ENCODE results near the gene SMAD6.
"Not testable (repeated sequence)": the region's sequence is repeated elsewhere in the genome, so short reads cannot be mapped to it uniquely, and the experiment has no call there.

SMAD6 gene

GRCh38 chr15:66743703-66744536, 41.9 kb downstream of the SMAD6 start:
- no peak for DNase-seq

- no peak for DNase-seq
These were observed 42.7 kb downstream of the SMAD6 start for GRCh38 chr15:66744610-66745279.

GRCh38 chr15:66745530-66746230, 43.6 kb downstream of the SMAD6 start:
- DNase-seq = no peak

GRCh38 chr15:66746231-66746605, 44.2 kb downstream of the SMAD6 start:
- no peak for DNase-seq

- DNase-seq = no peak
These were observed 45.2 kb downstream of the SMAD6 start for GRCh38 chr15:66747223-66747622.

- no peak for DNase-seq
These were observed 46.1 kb downstream of the SMAD6 start for GRCh38 chr15:66747886-66748707.

GRCh38 chr15:66748708-66749035, 46.6 kb downstream of the SMAD6 start:
- DNase-seq = no peak

- DNase-seq = no peak
These were observed 48.0 kb downstream of the SMAD6 start for GRCh38 chr15:66749841-66750575.

GRCh38 chr15:66750609-66751008, 48.6 kb downstream of the SMAD6 start:
- no peak for DNase-seq

GRCh38 chr15:66751579-66751978, 49.5 kb downstream of the SMAD6 start:
- DNase-seq = no peak

- no peak for DNase-seq
These were observed 50.0 kb downstream of the SMAD6 start for GRCh38 chr15:66752078-66752477.

GRCh38 chr15:66753687-66754377, 51.8 kb downstream of the SMAD6 start:
- DNase-seq = no peak

GRCh38 chr15:66754789-66755188, 52.8 kb downstream of the SMAD6 start:
- DNase-seq = no peak

GRCh38 chr15:66755298-66756068, 53.4 kb downstream of the SMAD6 start:
- no peak for DNase-seq

- no peak for DNase-seq
These were observed 54.3 kb downstream of the SMAD6 start for GRCh38 chr15:66756295-66756694.

GRCh38 chr15:66757030-66757429, 55.0 kb downstream of the SMAD6 start:
- DNase-seq = no peak

- no peak for DNase-seq
These were observed 55.5 kb downstream of the SMAD6 start for GRCh38 chr15:66757521-66757920.

GRCh38 chr15:66758217-66758616, 56.2 kb downstream of the SMAD6 start:
- DNase-seq = not testable (repeated sequence)

- no peak for DNase-seq
These were observed 56.8 kb downstream of the SMAD6 start for GRCh38 chr15:66758844-66759243.

- DNase-seq = no peak
These were observed 58.3 kb downstream of the SMAD6 start for GRCh38 chr15:66760097-66760967.

All from activated naive CD4-positive, alpha-beta T cell (primary cell).